GM21381 (cell line): Measurements from ENCODE around the gene NMRK1.
A peak's percentile ranks its signal among the peaks of the same experiment; 100 is the strongest.

Experiments
- ATAC-seq: cut with Tn5 transposase; IDR thresholded peaks from one replicate; pipeline ENCODE4 v1.9.1; 2021; ENCODE audit warnings: mild to moderate bottlenecking, moderate library complexity; ENCODE audit not compliant: unreplicated experiment

Gene NMRK1

GRCh38 chr9:75102177-75102790, 14.3 kb upstream of the NMRK1 start:
- ATAC-seq: no peak

GRCh38 chr9:75101004-75101588, 13.1 kb upstream of the NMRK1 start:
- ATAC-seq: no peak

DNA sequence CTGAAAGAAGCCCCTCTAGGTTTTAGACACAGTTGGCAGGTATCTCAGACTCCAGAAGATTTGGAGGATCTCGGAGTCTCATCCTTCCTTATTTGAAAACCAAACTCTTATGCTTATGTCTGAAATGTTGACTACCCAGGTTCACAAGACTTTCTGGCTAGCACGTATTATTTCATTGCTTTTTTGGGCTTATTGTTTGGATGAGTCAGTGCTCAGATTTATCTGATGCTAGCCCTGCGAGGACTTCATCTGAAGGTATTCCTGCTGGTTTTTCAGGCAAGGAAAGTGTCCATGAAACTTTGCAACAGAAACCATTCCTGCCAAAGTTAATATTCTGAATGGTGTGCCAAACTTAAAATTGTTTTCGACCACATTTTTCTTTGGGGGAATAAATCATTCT, 8.8 kb upstream of the NMRK1 start:
- ATAC-seq: no peak

GRCh38 chr9:75092766-75093165, 4.8 kb upstream of the NMRK1 start:
- ATAC-seq: no peak

DNA sequence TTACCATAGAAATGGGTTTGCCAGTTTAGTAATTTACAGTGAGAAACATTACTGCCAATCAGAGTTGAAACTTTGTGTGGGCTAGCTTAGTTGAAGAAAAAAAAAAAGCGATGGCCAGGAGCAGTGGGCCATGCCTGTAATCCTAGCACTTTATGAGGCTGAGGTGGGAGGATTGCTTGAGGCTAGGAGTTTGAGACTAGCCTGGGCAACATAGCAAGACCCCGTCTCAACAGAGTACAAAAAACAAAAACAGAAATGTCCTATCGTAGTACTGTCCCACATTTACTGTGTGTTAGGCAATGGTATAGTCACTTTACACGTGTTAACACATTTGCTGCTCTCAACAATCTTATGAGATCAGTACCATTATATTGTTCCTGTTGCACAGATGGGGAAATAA, 2.6 kb upstream of the NMRK1 start:
- ATAC-seq: no peak

GRCh38 chr9:75089373-75089766, 1.4 kb upstream of the NMRK1 start:
- no peak for ATAC-seq

DNA sequence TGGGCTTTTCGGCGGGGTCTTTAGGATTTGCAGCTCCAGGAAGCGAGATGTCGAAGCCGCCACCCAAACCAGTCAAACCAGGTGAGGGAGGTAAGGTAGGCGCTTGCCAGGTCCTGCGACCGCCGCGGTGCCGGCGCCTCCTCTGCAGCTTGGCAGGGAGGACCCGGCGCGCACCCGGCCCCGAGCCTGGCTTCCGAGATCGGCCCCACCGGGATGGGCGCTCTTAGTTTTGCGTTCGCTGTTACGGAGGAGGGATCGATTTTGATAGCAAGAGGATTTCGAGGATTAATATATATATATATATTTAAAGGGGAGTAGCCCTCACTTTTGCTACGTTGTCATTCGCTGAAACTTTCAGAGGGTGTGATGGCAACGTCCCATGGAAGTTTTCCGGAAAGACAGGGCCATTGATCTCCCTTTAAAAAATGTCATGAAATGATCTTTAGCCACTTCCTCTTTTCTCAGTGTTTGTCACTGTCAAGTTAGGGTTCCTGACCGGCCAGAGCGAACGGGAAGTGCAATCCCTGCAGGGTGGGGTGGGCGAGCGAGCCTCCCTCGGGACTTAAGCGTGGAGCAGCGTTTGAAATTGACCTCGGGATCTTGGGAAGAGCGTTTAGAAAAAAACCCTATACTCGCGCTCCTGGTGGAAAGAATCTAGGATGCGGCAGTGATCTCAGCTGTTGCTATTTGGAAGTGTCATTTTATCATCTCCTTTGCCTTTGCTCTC, 854 bp upstream of the NMRK1 start:
- ATAC-seq: peak; percentile 29

DNA sequence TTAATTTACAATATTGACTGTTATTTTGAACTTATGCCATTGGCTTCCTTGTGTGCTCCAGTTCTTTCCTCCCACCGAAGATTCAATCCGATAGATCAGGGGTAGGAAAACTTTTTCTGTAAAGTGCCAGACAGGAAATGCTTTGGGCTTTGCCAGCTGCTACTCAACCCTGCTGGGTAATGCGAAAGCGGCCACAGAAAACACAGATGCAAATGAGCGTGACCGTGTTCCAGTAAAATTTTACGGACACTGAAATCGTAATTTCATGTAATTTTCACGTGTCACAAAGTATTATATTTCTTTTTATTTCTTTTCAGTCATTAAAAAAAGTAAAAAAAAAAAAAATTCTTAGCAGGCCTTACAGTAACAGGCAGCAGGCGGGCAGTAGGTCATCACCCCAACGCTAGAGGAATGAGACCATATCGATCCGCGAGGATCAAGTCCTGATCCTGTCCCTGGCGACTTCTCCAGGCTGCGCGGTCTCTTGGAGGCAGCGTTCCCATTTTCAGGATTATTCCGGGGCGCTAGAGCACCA, 599 bp downstream of the NMRK1 start:
- peak; percentile 25 for ATAC-seq

DNA sequence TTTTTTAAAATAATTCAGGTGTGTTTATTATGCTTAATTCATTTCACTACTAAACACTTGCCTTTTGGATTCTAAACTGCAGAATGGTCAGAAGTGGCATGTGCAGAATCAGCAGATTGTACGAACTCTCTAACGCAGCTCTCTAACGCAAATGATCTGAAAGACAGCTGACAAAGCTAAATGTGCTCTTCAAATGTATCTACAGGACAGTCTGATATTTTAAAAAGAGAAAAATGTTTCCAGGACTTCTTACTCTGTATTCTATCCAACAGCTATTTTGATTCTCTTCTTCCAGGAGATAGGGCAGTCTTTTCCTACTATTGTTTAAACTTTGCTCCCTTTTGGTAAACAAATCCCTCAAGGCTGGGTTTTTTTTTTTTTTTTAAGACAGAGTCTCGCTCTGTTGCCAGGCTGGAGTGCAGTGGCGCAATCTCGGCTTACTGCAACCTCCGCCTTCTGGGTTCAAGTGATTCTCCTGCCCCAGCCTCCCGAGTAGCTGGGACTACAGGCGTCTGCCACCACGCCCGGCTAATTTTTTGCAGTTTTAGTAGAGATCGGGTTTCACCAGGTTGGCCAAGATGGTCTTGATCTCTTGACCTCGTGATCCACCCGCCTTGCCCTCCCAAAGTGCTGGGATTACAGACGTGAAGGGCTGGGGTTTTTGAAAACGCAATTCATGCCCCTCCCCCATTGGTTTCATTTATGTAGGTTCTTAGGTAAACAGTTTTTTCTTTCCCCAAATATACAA, 1.2 kb downstream of the NMRK1 start:
- no peak for ATAC-seq

- no peak for ATAC-seq
Measured at GRCh38 chr9:75085640-75086039, 2.3 kb downstream of the NMRK1 start.

DNA sequence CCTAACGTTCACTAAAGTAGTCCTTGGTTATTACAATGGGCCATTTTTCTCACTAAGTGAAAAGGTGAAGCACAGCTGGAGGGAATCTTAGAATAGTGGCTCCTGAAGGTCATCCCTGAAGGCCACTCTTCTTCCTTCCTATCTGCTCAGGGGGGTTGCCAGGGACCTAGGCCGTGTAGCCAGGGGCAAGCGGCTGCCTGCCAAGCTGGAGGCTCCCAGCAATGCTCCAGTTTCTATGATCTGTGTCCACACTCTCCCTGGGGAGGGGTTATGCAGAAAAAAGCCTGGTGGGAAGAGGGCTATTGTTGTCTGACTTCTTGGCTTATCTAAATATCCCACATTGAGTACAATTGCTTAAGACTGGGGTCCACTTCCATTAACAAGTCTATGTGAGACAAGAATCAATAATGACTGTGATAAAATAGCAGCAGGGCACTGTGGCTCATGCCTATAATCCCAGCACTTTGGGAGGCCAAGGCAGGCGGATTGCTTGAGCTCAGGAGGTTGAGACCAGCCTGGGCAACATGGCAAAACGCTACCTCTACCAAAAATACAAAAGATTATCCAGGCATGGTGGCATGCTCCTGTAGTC, 3.8 kb downstream of the NMRK1 start:
- ATAC-seq: no peak

DNA sequence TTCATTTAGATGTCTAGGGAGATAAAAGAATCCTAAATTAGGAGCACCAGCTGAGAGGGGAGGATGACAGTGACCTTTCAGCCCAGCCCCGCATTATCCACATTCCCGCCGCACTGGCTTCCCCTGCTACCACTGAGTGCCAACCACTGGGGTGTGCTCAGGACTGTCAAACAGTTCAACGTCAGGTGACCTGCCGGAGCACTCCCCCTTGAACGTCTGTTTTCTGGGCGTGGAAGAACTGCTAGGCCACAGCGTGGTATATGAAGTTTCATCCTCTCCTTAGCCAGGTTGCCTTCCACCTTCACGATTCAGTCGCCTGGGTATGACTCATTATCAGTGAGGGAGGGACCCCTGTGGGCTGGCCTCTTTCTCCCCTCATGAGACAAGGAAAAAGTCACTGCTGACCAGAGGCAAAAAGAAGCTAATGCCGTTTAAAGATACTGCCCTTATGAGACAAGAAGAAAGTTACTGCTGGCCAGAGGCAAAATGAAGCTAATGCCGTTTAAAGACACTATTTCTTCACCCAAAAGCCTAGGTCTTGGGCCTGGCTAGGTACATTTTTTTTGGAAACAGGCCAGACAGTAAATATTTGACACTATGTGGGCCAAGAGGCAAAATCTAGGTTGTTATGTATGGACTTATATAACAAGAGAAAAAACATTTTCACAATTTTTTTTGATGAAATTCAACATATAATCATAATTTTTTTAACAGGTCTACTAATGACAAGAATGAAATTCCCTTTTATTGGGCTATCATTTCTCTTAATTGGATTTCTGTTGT, 4.6 kb downstream of the NMRK1 start:
- no peak for ATAC-seq

- no peak for ATAC-seq
Measured at GRCh38 chr9:75081632-75082031, 6.3 kb downstream of the NMRK1 start.

DNA sequence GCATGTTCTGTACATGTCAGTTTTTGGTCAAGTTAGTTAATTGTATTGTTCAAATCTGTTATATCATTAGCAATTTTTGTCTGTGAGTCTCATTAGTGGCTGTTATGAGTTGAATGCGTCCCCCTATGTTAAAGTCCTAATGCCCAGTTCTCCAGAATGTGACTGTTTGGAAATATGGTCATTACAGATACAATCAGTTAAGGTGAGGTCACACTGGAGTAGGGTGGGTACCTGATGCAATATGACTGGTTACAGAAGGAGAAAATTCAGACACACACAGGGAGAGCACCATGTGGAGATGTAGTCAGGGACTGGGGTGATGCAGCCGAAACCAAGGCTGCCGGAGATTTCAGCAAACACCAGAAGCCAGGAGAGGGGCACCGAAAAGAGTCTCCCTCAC, 15.1 kb downstream of the NMRK1 start:
- ATAC-seq: no peak

- no peak for ATAC-seq
Measured at GRCh38 chr9:75071530-75072122, 16.3 kb downstream of the NMRK1 start.

- no peak for ATAC-seq
Measured at GRCh38 chr9:75069171-75069570, 18.8 kb downstream of the NMRK1 start.

- ATAC-seq: no peak
Measured at GRCh38 chr9:75067894-75068293, 20.1 kb downstream of the NMRK1 start.

DNA sequence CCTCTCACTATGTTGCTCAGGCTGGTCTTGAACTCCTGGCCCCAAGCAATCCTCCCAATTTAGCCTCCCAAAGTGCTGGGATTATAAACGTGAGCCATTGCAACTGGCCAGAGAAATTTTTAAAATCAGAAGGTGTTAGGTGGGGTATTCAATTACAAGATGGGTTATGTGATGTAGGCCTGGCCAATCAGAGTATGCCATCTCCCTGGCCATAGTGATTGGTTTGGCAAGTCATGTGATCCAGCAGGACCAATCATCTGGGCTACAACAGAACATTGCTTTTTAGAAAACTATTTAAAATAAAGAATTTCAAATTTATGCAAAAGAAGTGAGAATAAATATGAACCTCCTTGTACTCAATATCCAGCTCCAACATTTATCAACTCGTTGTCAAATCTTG, 22.4 kb downstream of the NMRK1 start:
- no peak for ATAC-seq

- ATAC-seq: no peak
Measured at GRCh38 chr9:75064307-75065025, 23.5 kb downstream of the NMRK1 start.
